WTC11 (cell line): ENCODE data around the gene ZNF718. TPM values are rescaled to one million over a fixed set of nuclear protein-coding genes. Genes with fewer than 3 reads are reported as not detected.
"Not testable (repeated sequence)": the region's sequence is repeated elsewhere in the genome, so short reads cannot be mapped to it uniquely, and the experiment has no call there.

Experiments used
- ATAC-seq: fragments of 200-7000 bp; cut with Tn5 transposase; 2 replicates; pipeline ENCODE4 v1.10.0; 2021; ENCODE audit warnings: mild to moderate bottlenecking, moderate library complexity
- CTCF ChIA-PET: fragments of 300-600 bp; sonication (Branson Sonifier 250); formaldehyde crosslinking; loops from one replicate; lab custom pipeline; 2021; ENCODE audit warnings: antibody characterized with exemption; lab: Charles Lee
- POLR2A ChIA-PET: fragments of 350-600 bp; sonication (Branson Sonifier 250); formaldehyde crosslinking; loops from one replicate; lab custom pipeline; 2021; ENCODE audit warnings: antibody characterized with exemption; lab: Charles Lee
- DNase-seq: peaks from one replicate; pipeline ENCODE4 v3.0.0; 2021; ENCODE audit warnings: low spot score
- H3K27ac Mint-ChIP-seq: 2 replicates; pipeline ENCODE4 v1.8.0; 2021; ENCODE audit warnings: mixed read lengths
- H3K27me3 Mint-ChIP-seq: 2 replicates; pipeline ENCODE4 v1.8.0; 2021; ENCODE audit warnings: low read depth, mild to moderate bottlenecking, moderate library complexity, mixed read lengths
- H3K36me3 Mint-ChIP-seq: 2 replicates; pipeline ENCODE4 v1.8.0; 2021; ENCODE audit warnings: mixed read lengths
- H3K4me1 Mint-ChIP-seq: 2 replicates; pipeline ENCODE4 v1.8.0; 2022; ENCODE audit warnings: mixed read lengths
- H3K4me3 Mint-ChIP-seq: 2 replicates; pipeline ENCODE4 v1.8.0; 2021; ENCODE audit warnings: mild to moderate bottlenecking, moderate library complexity, mixed read lengths
- H3K9me3 Mint-ChIP-seq: 2 replicates; pipeline ENCODE4 v1.8.0; 2021; ENCODE audit warnings: mixed read lengths
- CREB1 ChIP-seq: sonication (generic); formaldehyde crosslinking; IDR thresholded peaks from 2 replicates; pipeline ENCODE4 v1.8.0; 2023; ENCODE audit warnings: mild to moderate bottlenecking, missing genetic modification reagents
- CREM ChIP-seq: sonication (generic); formaldehyde crosslinking; IDR thresholded peaks from 2 replicates; pipeline ENCODE4 v1.8.1; 2022; ENCODE audit warnings: mild to moderate bottlenecking, missing genetic modification reagents, moderate library complexity
- ETV6 ChIP-seq: sonication (generic); formaldehyde crosslinking; IDR thresholded peaks from 2 replicates; pipeline ENCODE4 v1.8.1; 2022; ENCODE audit warnings: mild to moderate bottlenecking, missing genetic modification reagents
- FOXK1 ChIP-seq: sonication (generic); formaldehyde crosslinking; IDR thresholded peaks from 2 replicates; pipeline ENCODE4 v1.8.0; 2022; ENCODE audit warnings: mild to moderate bottlenecking, moderate library complexity, missing genetic modification reagents
- IRF2 ChIP-seq: sonication (generic); formaldehyde crosslinking; IDR thresholded peaks from 2 replicates; pipeline ENCODE4 v1.8.0; 2022; ENCODE audit warnings: low read depth, missing genetic modification reagents, borderline replicate concordance
- JUN ChIP-seq: sonication (generic); formaldehyde crosslinking; IDR thresholded peaks from 2 replicates; pipeline ENCODE4 v1.8.0; 2023; ENCODE audit warnings: mild to moderate bottlenecking, missing genetic modification reagents
- KAT7 ChIP-seq: sonication (generic); formaldehyde crosslinking; IDR thresholded peaks from 2 replicates; pipeline ENCODE4 v1.8.1; 2023; ENCODE audit warnings: missing genetic modification reagents, mild to moderate bottlenecking, borderline replicate concordance
- NFATC4 ChIP-seq: fragments of 250-450 bp; sonication (Bioruptor Pico); IDR thresholded peaks from 2 replicates; pipeline ENCODE4 v1.9.0; 2021; ENCODE audit warnings: mild to moderate bottlenecking
- NFE2L1 ChIP-seq: sonication (generic); formaldehyde crosslinking; IDR thresholded peaks from 2 replicates; pipeline ENCODE4 v1.8.1; 2023; ENCODE audit warnings: missing genetic modification reagents
- NFYB ChIP-seq: sonication (generic); formaldehyde crosslinking; conservative IDR thresholded peaks from 2 replicates; pipeline ENCODE4 v1.8.0; 2022; ENCODE audit warnings: low read depth, missing genetic modification reagents
- RORB ChIP-seq: fragments of 250-450 bp; sonication (Bioruptor Pico); IDR thresholded peaks from 2 replicates; pipeline ENCODE4 v1.9.0; 2021; ENCODE audit warnings: mild to moderate bottlenecking
- ZNF138 ChIP-seq: sonication (generic); formaldehyde crosslinking; conservative IDR thresholded peaks from 2 replicates; pipeline ENCODE4 v1.8.1; 2022; ENCODE audit warnings: mild to moderate bottlenecking, moderate library complexity, missing genetic modification reagents
- ZNF232 ChIP-seq: sonication (generic); formaldehyde crosslinking; IDR thresholded peaks from 2 replicates; pipeline ENCODE4 v1.8.0; 2022; ENCODE audit warnings: mild to moderate bottlenecking, missing genetic modification reagents
- ZNF263 ChIP-seq: sonication (generic); formaldehyde crosslinking; IDR thresholded peaks from 2 replicates; pipeline ENCODE4 v1.8.1; 2022; ENCODE audit warnings: low read depth, mild to moderate bottlenecking, moderate library complexity, missing genetic modification reagents
- ZNF532 ChIP-seq: fragments of 250-450 bp; sonication (Bioruptor Pico); IDR thresholded peaks from 2 replicates; pipeline ENCODE4 v1.9.0; 2021; ENCODE audit warnings: mild to moderate bottlenecking, borderline replicate concordance
- total RNA-seq: library from RNA; stranded (reverse); gene quantifications from 3 replicates; pipeline ENCODE4 v1.2.3, GENCODE V29; 2021
- TF ChIP-seq, protein P1 (sequence below): sonication (generic); formaldehyde crosslinking; IDR thresholded peaks from 2 replicates; pipeline ENCODE4 v1.8.1; 2023; ENCODE audit warnings: mild to moderate bottlenecking, moderate library complexity, missing genetic modification reagents
- TF ChIP-seq, protein P2 (sequence below): sonication (generic); formaldehyde crosslinking; IDR thresholded peaks from 2 replicates; pipeline ENCODE4 v1.8.1; 2022; ENCODE audit warnings: missing genetic modification reagents, borderline replicate concordance
- TF ChIP-seq, protein P3 (sequence below): fragments of 250-450 bp; sonication (Bioruptor Pico); IDR thresholded peaks from 2 replicates; pipeline ENCODE4 v1.8.0; 2021; ENCODE audit warnings: mild to moderate bottlenecking

Gene ZNF718
- total RNA-seq, 1 experiment from 2014 or later = 12.5 TPM

GRCh38 chr4:124275-125081, at the start of gene ZNF718 (continued):
- TF ChIP-seq FOXK1 (CRISPR knock-in tag) (peak; percentile 59; the same call in 1 of the 2 replicates), ETV6 (peak; percentile 74; the same call in 1 of the 2 replicates), NFYB (CRISPR knock-in tag) (peak; percentile 87), CREB1 (CRISPR knock-in tag) (no peak), JUN (CRISPR knock-in tag) (peak; percentile 87), NFE2L1 (CRISPR knock-in tag) (0 out of 2 replicates have a peak, but pooled peaks have one; percentile 57), ZNF532 (CRISPR knock-in tag) (no peak), IRF2 (CRISPR knock-in tag) (no peak), ZNF232 (CRISPR knock-in tag) (peak; percentile 76; the same call in 1 of the 2 replicates), ZNF138 (0 out of 2 replicates have a peak, but pooled peaks have one; percentile 12)
- TF ChIP-seq, protein P1, sequence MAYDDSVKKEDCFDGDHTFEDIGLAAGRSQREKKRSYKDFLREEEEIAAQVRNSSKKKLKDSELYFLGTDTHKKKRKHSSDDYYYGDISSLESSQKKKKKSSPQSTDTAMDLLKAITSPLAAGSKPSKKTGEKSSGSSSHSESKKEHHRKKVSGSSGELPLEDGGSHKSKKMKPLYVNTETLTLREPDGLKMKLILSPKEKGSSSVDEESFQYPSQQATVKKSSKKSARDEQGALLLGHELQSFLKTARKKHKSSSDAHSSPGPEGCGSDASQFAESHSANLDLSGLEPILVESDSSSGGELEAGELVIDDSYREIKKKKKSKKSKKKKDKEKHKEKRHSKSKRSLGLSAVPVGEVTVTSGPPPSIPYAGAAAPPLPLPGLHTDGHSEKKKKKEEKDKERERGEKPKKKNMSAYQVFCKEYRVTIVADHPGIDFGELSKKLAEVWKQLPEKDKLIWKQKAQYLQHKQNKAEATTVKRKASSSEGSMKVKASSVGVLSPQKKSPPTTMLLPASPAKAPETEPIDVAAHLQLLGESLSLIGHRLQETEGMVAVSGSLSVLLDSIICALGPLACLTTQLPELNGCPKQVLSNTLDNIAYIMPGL = peak; percentile 37
- TF ChIP-seq, protein P2, sequence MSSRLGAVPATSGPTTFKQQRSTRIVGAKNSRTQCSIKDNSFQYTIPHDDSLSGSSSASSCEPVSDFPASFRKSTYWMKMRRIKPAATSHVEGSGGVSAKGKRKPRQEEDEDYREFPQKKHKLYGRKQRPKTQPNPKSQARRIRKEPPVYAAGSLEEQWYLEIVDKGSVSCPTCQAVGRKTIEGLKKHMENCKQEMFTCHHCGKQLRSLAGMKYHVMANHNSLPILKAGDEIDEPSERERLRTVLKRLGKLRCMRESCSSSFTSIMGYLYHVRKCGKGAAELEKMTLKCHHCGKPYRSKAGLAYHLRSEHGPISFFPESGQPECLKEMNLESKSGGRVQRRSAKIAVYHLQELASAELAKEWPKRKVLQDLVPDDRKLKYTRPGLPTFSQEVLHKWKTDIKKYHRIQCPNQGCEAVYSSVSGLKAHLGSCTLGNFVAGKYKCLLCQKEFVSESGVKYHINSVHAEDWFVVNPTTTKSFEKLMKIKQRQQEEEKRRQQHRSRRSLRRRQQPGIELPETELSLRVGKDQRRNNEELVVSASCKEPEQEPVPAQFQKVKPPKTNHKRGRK (CRISPR knock-in tag) = no peak
- TF ChIP-seq, protein P3, sequence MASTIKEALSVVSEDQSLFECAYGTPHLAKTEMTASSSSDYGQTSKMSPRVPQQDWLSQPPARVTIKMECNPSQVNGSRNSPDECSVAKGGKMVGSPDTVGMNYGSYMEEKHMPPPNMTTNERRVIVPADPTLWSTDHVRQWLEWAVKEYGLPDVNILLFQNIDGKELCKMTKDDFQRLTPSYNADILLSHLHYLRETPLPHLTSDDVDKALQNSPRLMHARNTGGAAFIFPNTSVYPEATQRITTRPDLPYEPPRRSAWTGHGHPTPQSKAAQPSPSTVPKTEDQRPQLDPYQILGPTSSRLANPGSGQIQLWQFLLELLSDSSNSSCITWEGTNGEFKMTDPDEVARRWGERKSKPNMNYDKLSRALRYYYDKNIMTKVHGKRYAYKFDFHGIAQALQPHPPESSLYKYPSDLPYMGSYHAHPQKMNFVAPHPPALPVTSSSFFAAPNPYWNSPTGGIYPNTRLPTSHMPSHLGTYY (CRISPR knock-in tag) = no peak

DNA sequence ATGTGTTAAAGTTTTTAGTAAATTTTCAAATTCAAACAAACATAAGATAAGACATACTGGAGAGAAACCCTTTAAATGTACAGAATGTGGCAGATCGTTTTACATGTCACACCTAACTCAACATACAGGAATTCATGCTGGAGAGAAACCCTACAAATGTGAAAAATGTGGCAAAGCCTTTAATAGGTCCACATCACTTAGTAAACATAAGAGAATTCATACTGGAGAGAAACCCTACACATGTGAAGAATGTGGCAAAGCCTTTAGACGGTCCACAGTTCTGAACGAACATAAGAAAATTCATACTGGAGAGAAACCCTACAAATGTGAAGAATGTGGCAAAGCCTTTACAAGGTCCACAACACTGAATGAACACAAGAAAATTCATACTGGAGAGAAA, 38.4 kb upstream of the ZNF718 start:
- Mint-ChIP-seq H3K9me3 (peaks cover 77% of the 10 kb centered on the region), H3K27me3 (peaks cover 26% of the 10 kb centered on the region), H3K27ac (no peak overlapping the region), H3K4me1 (no peaks in the 10 kb centered on the region), H3K36me3 (peaks cover 95% of the 10 kb centered on the region), H3K4me3 (no peak overlapping the region)
- no peak for TF ChIP-seq CREM (CRISPR knock-in tag)
- TF ChIP-seq NFATC4 = no peak
- TF ChIP-seq RORB (CRISPR knock-in tag) = no peak
- TF ChIP-seq KAT7 = no peak
- TF ChIP-seq ZNF263 (CRISPR knock-in tag) = no peak
- POLR2A ChIA-PET = no interaction called here
- CTCF ChIA-PET = no interaction called here
- ATAC-seq (no peak), DNase-seq (no peak)

- H3K36me3 Mint-ChIP-seq = peaks cover 95% of the 10 kb centered on the region
- H3K4me3 Mint-ChIP-seq, ATAC-seq: not testable (repeated sequence)
Measured at GRCh38 chr4:86559-87324, 37.6 kb upstream of the ZNF718 start.

More at GRCh38 chr4:86559-87324, 37.6 kb upstream of the ZNF718 start:
- POLR2A ChIA-PET, H3K4me1 Mint-ChIP-seq, CTCF ChIA-PET, DNase-seq, H3K27ac Mint-ChIP-seq: not testable (repeated sequence)
- Mint-ChIP-seq H3K27me3 (peaks cover 25% of the 10 kb centered on the region), H3K9me3 (peaks cover 77% of the 10 kb centered on the region)
